HepG2 (cell line): Measurements from ENCODE around the gene CRYAB.

ENCODE experiments used
- ARID2 ChIP-seq: sonication (generic); formaldehyde crosslinking; IDR thresholded peaks from 2 replicates; pipeline ENCODE4 v1.8.1; 2022; ENCODE audit warnings: mild to moderate bottlenecking, missing genetic modification reagents, borderline replicate concordance
- CTCF ChIP-seq: sonication (generic); formaldehyde crosslinking; IDR thresholded peaks from 2 replicates; pipeline ENCODE4 v1.5.0; 2020; ENCODE audit warnings: mild to moderate bottlenecking, missing genetic modification reagents, moderate library complexity

GRCh38 chr11:111913031-111913861, 1.7 kb upstream of the CRYAB start:
- TF ChIP-seq CTCF (CRISPR knock-in tag) (no peak), ARID2 (CRISPR knock-in tag) (no peak)
